HL-60 (cell line): ENCODE data around the gene RPAP3.

Experiments used
- DNase-seq, 2 experiments: peaks; one replicate each; pipeline ENCODE4 v3.0.0-alpha.2; 2010 to 2020; ENCODE audit warnings: low read depth in 1 of 2, low spot score in 1 of 2
- H3K27ac ChIP-seq: fragments of 250-450 bp; sonication (Bioruptor Pico); replicated peaks from 2 replicates; pipeline ENCODE4 v1.5.1; 2020; ENCODE audit warnings: mild to moderate bottlenecking, moderate library complexity
- H3K27me3 ChIP-seq: fragments of 250-450 bp; sonication (Bioruptor Pico); 2 replicates; pipeline ENCODE4 v1.5.1; 2021; ENCODE audit warnings: mild to moderate bottlenecking, moderate library complexity; ENCODE audit not compliant: insufficient read depth, poor library complexity, severe bottlenecking
- H3K4me3 ChIP-seq: replicated peaks from 2 replicates; pipeline ENCODE4 v1.5.1; 2011; ENCODE audit warnings: mild to moderate bottlenecking, control low read depth, low read length; ENCODE audit not compliant: insufficient read depth
- GABPA ChIP-seq: IDR thresholded peaks from 2 replicates; pipeline ENCODE4 v1.6.1; 2012; ENCODE audit warnings: low read depth
- POLR2AphosphoS5 ChIP-seq: IDR thresholded peaks from 2 replicates; pipeline ENCODE4 v1.6.1; 2012; ENCODE audit warnings: low read depth
- SPI1 ChIP-seq: IDR thresholded peaks from 2 replicates; pipeline ENCODE4 v1.6.1; 2012; ENCODE audit warnings: low read depth, mild to moderate bottlenecking, borderline replicate concordance
- TF ChIP-seq, protein P1 (sequence below): IDR thresholded peaks from 2 replicates; pipeline ENCODE4 v1.6.1; 2012; ENCODE audit warnings: low read depth; ENCODE audit not compliant: insufficient replicate concordance
- TF ChIP-seq, protein P2 (sequence below): IDR thresholded peaks from one replicate; pipeline ENCODE4 v1.5.1; 2011; ENCODE audit warnings: low read length, control low read depth, inconsistent platforms; ENCODE audit not compliant: insufficient read depth

RPAP3 gene

DNA sequence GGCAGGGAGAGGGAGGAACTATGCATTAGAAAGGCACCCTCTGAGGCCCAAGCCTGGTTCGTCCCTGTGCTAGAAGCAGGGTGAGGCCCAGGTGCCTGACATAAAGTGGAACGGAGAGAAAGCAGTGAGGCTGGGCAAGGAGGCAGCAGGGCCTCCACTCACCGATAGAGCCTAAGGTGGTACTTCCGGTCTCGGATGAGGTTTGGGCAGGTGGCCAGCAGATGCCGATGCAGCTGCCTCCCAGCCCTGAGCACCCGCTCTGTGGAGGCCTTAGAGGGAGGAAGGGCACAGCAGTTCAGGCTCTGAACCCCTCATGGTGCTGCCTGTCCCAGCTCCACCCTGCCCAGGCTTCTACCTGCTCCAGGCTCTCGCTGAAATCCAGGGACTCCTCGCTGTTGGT lies 45.7 kb upstream of the RPAP3 start:
- DNase-seq: no peak
- Histone ChIP-seq H3K27ac (no peak overlapping the region), H3K27me3 (no peaks in the 10 kb centered on the region), H3K4me3 (no peak overlapping the region)
- no peak for TF ChIP-seq SPI1
- TF ChIP-seq, protein P1, sequence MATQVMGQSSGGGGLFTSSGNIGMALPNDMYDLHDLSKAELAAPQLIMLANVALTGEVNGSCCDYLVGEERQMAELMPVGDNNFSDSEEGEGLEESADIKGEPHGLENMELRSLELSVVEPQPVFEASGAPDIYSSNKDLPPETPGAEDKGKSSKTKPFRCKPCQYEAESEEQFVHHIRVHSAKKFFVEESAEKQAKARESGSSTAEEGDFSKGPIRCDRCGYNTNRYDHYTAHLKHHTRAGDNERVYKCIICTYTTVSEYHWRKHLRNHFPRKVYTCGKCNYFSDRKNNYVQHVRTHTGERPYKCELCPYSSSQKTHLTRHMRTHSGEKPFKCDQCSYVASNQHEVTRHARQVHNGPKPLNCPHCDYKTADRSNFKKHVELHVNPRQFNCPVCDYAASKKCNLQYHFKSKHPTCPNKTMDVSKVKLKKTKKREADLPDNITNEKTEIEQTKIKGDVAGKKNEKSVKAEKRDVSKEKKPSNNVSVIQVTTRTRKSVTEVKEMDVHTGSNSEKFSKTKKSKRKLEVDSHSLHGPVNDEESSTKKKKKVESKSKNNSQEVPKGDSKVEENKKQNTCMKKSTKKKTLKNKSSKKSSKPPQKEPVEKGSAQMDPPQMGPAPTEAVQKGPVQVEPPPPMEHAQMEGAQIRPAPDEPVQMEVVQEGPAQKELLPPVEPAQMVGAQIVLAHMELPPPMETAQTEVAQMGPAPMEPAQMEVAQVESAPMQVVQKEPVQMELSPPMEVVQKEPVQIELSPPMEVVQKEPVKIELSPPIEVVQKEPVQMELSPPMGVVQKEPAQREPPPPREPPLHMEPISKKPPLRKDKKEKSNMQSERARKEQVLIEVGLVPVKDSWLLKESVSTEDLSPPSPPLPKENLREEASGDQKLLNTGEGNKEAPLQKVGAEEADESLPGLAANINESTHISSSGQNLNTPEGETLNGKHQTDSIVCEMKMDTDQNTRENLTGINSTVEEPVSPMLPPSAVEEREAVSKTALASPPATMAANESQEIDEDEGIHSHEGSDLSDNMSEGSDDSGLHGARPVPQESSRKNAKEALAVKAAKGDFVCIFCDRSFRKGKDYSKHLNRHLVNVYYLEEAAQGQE: no peak
- TF ChIP-seq GABPA: no peak
- TF ChIP-seq, protein P2, sequence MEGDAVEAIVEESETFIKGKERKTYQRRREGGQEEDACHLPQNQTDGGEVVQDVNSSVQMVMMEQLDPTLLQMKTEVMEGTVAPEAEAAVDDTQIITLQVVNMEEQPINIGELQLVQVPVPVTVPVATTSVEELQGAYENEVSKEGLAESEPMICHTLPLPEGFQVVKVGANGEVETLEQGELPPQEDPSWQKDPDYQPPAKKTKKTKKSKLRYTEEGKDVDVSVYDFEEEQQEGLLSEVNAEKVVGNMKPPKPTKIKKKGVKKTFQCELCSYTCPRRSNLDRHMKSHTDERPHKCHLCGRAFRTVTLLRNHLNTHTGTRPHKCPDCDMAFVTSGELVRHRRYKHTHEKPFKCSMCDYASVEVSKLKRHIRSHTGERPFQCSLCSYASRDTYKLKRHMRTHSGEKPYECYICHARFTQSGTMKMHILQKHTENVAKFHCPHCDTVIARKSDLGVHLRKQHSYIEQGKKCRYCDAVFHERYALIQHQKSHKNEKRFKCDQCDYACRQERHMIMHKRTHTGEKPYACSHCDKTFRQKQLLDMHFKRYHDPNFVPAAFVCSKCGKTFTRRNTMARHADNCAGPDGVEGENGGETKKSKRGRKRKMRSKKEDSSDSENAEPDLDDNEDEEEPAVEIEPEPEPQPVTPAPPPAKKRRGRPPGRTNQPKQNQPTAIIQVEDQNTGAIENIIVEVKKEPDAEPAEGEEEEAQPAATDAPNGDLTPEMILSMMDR: no peak
- TF ChIP-seq POLR2AphosphoS5: no peak

DNA sequence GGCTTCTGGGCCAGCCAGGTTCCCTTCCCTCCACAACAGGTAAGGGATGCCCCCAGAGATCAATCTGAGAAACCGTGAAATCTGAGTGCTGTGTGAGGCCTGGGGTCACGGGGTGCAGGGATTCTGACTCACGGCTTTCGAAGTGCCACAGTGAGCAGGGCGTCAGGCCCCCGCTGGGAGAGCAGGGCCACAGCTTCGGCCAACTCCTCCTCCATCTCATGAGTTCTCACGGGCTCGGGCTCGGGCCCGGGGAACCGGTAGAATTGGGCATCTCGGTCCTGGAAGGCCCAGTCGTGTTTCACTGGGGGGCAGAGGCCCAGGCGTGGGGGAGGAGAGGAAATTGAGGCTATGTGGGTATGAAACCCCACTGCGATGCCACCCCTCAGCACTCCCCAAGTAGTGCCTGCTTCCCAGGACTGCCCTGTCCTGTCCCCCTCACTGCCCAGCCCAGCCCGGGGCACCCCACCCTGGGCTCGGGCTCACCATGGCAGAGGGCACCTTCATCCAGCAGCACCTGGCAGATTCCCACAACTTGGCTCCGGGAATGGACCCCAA lies 45.2 kb upstream of the RPAP3 start:
- no peak overlapping the region for H3K4me3 ChIP-seq
- TF ChIP-seq GABPA: no peak
- TF ChIP-seq, protein P1: no peak
- TF ChIP-seq, protein P2: no peak
- TF ChIP-seq SPI1: no peak
- no peak for TF ChIP-seq POLR2AphosphoS5

DNA sequence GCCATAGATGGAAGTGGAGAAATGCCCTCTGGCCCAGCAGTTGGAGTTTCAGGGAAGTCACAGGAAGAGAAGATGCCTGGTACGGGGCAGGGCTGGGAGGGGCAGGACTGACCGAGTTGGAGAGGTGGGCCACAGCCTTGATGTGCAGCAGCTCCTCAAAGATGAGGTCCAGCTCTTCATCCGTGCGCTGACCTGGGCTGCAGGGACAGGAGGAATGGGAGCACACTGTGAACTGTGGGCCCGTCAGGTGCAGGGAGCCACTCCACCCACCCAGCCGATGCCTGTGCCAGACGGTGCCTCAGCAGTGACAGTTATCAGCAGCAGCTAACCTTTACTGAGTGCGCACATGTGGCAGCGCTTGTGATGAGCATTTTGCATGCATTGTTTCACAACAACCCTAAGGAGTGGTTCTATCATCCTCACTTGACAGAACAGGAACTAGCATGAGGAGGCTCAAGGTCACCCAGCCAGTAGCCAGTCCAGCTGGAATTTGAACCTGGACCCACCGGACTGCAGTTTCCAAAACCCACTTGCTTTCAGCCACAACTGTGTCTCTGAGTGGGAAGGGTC lies 44.5 kb upstream of the RPAP3 start:
- Histone ChIP-seq H3K27ac (no peak overlapping the region), H3K4me3 (no peak overlapping the region), H3K27me3 (no peaks in the 10 kb centered on the region)
- peak; percentile 15; the same call in 1 of the 2 replicates for TF ChIP-seq SPI1
- no peak; the same call in 1 of the 2 replicates for TF ChIP-seq POLR2AphosphoS5
- peak in 1 of 2 experiments; percentile 83 for DNase-seq

More for the DNA sequence above, 45.2 kb upstream of the RPAP3 start:
- no peaks in the 10 kb centered on the region for H3K27me3 ChIP-seq
- no peak overlapping the region for H3K27ac ChIP-seq
- no peak for DNase-seq

DNA sequence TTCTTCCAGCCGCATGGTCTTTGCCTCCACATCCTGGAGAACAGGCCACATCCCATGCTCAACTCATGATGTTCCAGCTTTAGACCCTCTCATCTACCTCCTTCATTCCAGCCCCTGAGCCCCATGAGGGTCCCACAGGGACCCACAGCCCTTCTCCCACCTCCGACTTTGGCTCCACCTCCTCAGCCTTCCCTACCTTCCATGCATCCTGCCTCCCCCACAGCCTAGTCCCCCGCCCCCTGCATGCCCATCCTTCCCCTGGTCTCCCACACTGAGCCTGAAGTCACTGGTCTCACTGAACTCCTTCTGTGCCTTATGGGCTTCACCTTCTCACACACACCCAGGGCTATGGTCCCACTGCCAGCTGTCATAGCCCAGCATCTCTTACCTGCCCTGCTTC lies 43.1 kb upstream of the RPAP3 start:
- H3K27ac ChIP-seq: no peak overlapping the region
- H3K4me3 ChIP-seq: no peak overlapping the region
- H3K27me3 ChIP-seq: no peaks in the 10 kb centered on the region
- TF ChIP-seq POLR2AphosphoS5 (no peak), SPI1 (no peak), GABPA (no peak)
- TF ChIP-seq, protein P2: no peak
- TF ChIP-seq, protein P1: no peak
- DNase-seq: no peak
